Prostate gland (tissue), 2 donors: Measurements from ENCODE around the gene CLRN3.

Experiments
- POLR2A ChIP-seq: fragments of 450-650 bp; IDR thresholded peaks from one replicate; pipeline ENCODE4 v1.6.1; 2016; ENCODE audit warnings: antibody characterized with exemption, mild to moderate bottlenecking
- TF ChIP-seq, protein P1 (sequence below), 4 experiments: fragments of 200-600 bp in 2 of 4; fragments of 450-650 bp in 2 of 4; sonication (generic) in 2 of 4; IDR thresholded peaks; 1 replicate in 3 of 4; 2 replicates in 1 of 4; pipeline ENCODE4 v1.5.1; 2016 to 2019; ENCODE audit warnings: antibody characterized with exemption in 4 of 4, mild to moderate bottlenecking in 2 of 4, moderate library complexity in 2 of 4

DNA sequence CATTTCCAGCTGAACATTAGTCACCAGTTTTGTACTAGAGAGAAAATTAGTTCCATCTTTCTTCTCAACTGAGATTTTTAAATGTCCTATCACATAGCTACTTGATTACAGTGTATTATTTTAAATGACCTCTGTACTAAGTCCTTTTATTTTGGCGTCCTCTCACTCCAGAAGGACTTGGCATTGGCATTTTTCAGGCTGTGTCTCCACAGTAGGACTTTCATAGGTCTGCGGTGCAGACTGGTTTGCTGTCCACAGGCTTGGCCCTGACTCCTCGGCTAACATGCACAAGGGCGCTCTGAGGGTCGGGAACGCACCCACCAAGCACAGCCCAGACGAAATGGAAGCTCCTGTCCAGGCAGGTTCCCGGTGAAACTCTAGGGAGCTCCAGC, 20.6 kb upstream of the CLRN3 start:
- TF ChIP-seq, protein P1, sequence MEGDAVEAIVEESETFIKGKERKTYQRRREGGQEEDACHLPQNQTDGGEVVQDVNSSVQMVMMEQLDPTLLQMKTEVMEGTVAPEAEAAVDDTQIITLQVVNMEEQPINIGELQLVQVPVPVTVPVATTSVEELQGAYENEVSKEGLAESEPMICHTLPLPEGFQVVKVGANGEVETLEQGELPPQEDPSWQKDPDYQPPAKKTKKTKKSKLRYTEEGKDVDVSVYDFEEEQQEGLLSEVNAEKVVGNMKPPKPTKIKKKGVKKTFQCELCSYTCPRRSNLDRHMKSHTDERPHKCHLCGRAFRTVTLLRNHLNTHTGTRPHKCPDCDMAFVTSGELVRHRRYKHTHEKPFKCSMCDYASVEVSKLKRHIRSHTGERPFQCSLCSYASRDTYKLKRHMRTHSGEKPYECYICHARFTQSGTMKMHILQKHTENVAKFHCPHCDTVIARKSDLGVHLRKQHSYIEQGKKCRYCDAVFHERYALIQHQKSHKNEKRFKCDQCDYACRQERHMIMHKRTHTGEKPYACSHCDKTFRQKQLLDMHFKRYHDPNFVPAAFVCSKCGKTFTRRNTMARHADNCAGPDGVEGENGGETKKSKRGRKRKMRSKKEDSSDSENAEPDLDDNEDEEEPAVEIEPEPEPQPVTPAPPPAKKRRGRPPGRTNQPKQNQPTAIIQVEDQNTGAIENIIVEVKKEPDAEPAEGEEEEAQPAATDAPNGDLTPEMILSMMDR (IDR thresholded peaks at IDR 0.05) = no peak
- TF ChIP-seq POLR2A = no peak
